ENCODE measurements around the gene SLC10A6. TPM values are rescaled to one million over a fixed set of nuclear protein-coding genes. Genes with fewer than 3 reads are reported as not detected.

SLC10A6 gene
- total RNA-seq, 2 donors from 2014 or later = not detected

- Mint-ChIP-seq H3K27me3 (peaks cover 10% of the 10 kb centered on the region), H3K9me3 (no peaks in the 10 kb centered on the region)
Measured at GRCh38 chr4:86833615-86834014, 15.6 kb downstream of the SLC10A6 start.

GRCh38 chr4:86831262-86832130, 17.7 kb downstream of the SLC10A6 start:
- H3K27ac Mint-ChIP-seq = no peak overlapping the region
- no peak for ATAC-seq (replicated peaks)
- no peak overlapping the region for H3K4me3 Mint-ChIP-seq
- H3K27me3 Mint-ChIP-seq = peaks cover 15% of the 10 kb centered on the region
- H3K9me3 Mint-ChIP-seq = no peaks in the 10 kb centered on the region
- H3K36me3 Mint-ChIP-seq (ENCODE audit: low read depth) = no peaks in the 10 kb centered on the region
- no peaks in the 10 kb centered on the region for H3K4me1 Mint-ChIP-seq

More at GRCh38 chr4:86833615-86834014, 15.6 kb downstream of the SLC10A6 start:
- H3K36me3 Mint-ChIP-seq (ENCODE audit: low read depth) = no peaks in the 10 kb centered on the region
- H3K4me1 Mint-ChIP-seq = no peaks in the 10 kb centered on the region
- H3K27ac Mint-ChIP-seq = no peak overlapping the region
- no peak for ATAC-seq (replicated peaks)
- H3K4me3 Mint-ChIP-seq = no peak overlapping the region

DNA sequence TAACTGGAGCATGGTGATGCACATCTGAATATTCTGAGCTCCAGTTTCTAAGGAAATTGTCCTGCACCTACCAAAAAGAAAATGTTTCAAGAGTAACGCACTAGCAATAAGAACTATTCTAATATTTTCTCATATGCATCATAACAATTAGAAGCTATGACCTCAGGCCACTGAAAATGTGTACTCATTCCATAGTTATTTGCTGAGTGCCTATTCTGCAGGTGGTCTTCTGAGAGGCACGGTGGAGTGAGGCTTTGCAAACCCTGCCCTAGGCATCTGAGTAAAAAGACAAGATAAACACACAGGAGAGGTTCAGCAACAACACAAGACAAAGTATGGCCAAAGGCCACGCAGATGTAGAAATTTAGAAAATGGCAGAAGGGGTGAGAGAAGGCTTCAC, 23.7 kb downstream of the SLC10A6 start:
- no peak overlapping the region for H3K4me3 Mint-ChIP-seq
- H3K27ac Mint-ChIP-seq = no peak overlapping the region
- H3K27me3 Mint-ChIP-seq = peaks cover 8% of the 10 kb centered on the region
- no peaks in the 10 kb centered on the region for H3K36me3 Mint-ChIP-seq (ENCODE audit: low read depth)
- no peaks in the 10 kb centered on the region for H3K9me3 Mint-ChIP-seq
- H3K4me1 Mint-ChIP-seq = no peaks in the 10 kb centered on the region
- ATAC-seq (replicated peaks) = no peak

DNA sequence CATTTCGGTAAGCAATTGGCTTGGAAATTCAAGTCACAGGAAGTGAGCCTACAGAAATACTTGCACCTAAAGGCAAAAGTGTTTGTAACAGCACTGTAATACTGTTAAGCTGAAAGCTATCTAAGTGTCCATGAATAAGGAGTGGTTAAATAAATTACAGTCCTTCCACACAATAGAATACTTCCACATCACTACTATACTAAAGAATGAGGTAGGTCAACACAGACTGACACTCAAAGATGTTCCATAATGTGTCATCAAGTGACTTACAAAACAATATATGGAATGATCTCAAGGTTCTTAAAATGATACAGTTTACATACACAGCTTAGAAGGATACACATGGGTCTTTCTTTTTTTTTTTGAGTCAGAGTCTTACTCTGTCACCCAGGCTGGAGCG, 27.0 kb downstream of the SLC10A6 start:
- Mint-ChIP-seq H3K27me3 (no peaks in the 10 kb centered on the region), H3K27ac (no peak overlapping the region), H3K4me3 (no peak overlapping the region), H3K4me1 (no peaks in the 10 kb centered on the region), H3K9me3 (no peaks in the 10 kb centered on the region), H3K36me3 (ENCODE audit: low read depth) (no peaks in the 10 kb centered on the region)
- ATAC-seq (replicated peaks) = peak; percentile 5

DNA sequence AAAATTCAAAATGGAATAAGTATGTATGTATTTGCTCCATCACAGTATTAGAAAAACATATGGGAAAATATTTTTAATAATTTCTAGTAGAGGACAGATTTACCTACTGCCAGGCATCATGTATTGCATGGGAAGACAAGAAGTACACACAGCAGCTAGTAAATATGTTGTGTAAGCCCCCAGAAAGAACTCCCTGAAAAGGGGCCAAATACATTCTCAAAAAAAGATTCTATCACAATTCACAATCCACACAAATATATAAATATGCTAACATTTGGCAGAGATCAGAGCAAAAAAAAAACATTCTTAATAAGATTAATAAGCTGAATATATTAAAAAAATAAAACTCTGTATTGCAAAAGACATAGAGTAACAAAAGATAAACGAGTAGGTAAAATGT, 28.0 kb downstream of the SLC10A6 start:
- no peaks in the 10 kb centered on the region for H3K9me3 Mint-ChIP-seq
- H3K4me3 Mint-ChIP-seq = no peak overlapping the region
- H3K36me3 Mint-ChIP-seq (ENCODE audit: low read depth) = peaks cover 4% of the 10 kb centered on the region
- H3K27me3 Mint-ChIP-seq = no peaks in the 10 kb centered on the region
- no peak for ATAC-seq (replicated peaks)
- H3K27ac Mint-ChIP-seq = no peak overlapping the region
- no peaks in the 10 kb centered on the region for H3K4me1 Mint-ChIP-seq

GRCh38 chr4:86819561-86819960, 29.6 kb downstream of the SLC10A6 start:
- no peak overlapping the region for H3K27ac Mint-ChIP-seq

GRCh38 chr4:86818841-86819240, 30.3 kb downstream of the SLC10A6 start:
- H3K36me3 Mint-ChIP-seq (ENCODE audit: low read depth) = peaks cover 25% of the 10 kb centered on the region
- H3K4me3 Mint-ChIP-seq = no peak overlapping the region
- H3K9me3 Mint-ChIP-seq = no peaks in the 10 kb centered on the region
- no peaks in the 10 kb centered on the region for H3K4me1 Mint-ChIP-seq
- ATAC-seq (replicated peaks) = no peak
- H3K27me3 Mint-ChIP-seq = no peaks in the 10 kb centered on the region
- H3K27ac Mint-ChIP-seq = no peak overlapping the region

More at GRCh38 chr4:86819561-86819960, 29.6 kb downstream of the SLC10A6 start:
- H3K36me3 Mint-ChIP-seq (ENCODE audit: low read depth) = peaks cover 18% of the 10 kb centered on the region
- ATAC-seq (replicated peaks) = no peak
- no peak overlapping the region for H3K4me3 Mint-ChIP-seq
- H3K4me1 Mint-ChIP-seq = no peaks in the 10 kb centered on the region
- H3K9me3 Mint-ChIP-seq = no peaks in the 10 kb centered on the region
- no peaks in the 10 kb centered on the region for H3K27me3 Mint-ChIP-seq

DNA sequence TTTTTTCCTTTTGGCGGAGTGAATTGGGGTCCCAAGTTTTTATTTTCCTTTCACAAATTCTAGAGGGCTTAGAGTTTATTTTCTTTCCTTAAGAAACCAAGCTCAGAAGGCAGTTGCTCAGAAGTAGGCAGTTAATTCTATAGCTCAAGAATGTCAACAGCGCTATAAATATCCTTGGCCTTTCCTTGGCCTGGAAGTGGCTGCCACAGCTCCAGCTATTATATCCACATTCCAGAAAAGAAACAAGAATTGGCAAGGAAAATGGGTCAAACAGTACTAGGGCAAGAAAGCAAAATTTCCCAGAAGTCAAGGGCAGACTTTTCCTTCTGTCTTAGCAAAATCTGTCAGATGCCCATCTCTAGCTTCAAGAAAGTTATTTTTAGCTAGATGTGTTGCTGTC, 31.0 kb downstream of the SLC10A6 start:
- H3K4me1 Mint-ChIP-seq = no peaks in the 10 kb centered on the region
- H3K9me3 Mint-ChIP-seq = no peaks in the 10 kb centered on the region
- H3K27me3 Mint-ChIP-seq = no peaks in the 10 kb centered on the region
- no peak overlapping the region for H3K27ac Mint-ChIP-seq
- no peak for ATAC-seq (replicated peaks)
- H3K36me3 Mint-ChIP-seq (ENCODE audit: low read depth) = peaks cover 32% of the 10 kb centered on the region
- H3K4me3 Mint-ChIP-seq = no peak overlapping the region

GRCh38 chr4:86816501-86817273, 32.5 kb downstream of the SLC10A6 start:
- Mint-ChIP-seq H3K9me3 (no peaks in the 10 kb centered on the region), H3K36me3 (ENCODE audit: low read depth) (peaks cover 47% of the 10 kb centered on the region), H3K4me3 (no peak overlapping the region), H3K27me3 (no peaks in the 10 kb centered on the region), H3K27ac (peak overlapping the region; percentile 9), H3K4me1 (no peaks in the 10 kb centered on the region)
- ATAC-seq (replicated peaks) = no peak

- H3K4me1 Mint-ChIP-seq = no peaks in the 10 kb centered on the region
- H3K4me3 Mint-ChIP-seq = no peak overlapping the region
- H3K36me3 Mint-ChIP-seq (ENCODE audit: low read depth) = peaks cover 57% of the 10 kb centered on the region
- no peak for ATAC-seq (replicated peaks)
- no peaks in the 10 kb centered on the region for H3K27me3 Mint-ChIP-seq
- no peak overlapping the region for H3K27ac Mint-ChIP-seq
- H3K9me3 Mint-ChIP-seq = no peaks in the 10 kb centered on the region
Measured at GRCh38 chr4:86815653-86816052, 33.5 kb downstream of the SLC10A6 start.

DNA sequence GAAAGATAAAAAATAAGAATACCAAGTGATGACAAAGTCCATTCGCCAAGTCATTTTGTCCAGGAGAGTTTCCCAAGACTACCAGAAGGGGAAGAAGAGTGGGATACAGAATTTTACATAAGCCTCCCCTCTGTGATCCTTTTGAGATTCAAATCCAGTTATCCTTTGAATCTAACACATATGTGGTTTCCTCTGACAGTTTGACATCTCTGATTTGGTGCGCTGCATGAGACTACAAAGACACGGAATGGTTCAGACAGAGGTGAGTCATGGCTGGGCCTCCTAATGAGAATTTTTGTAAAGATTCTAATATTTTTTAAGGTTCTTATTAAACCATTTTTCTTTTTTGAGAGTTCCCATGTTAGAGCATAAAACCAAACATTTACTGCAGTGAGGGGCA, 38.3 kb downstream of the SLC10A6 start:
- no peak for ATAC-seq (replicated peaks)
- Mint-ChIP-seq H3K4me3 (no peak overlapping the region), H3K27ac (no peak overlapping the region), H3K27me3 (no peaks in the 10 kb centered on the region), H3K4me1 (no peaks in the 10 kb centered on the region), H3K36me3 (ENCODE audit: low read depth) (peaks cover 88% of the 10 kb centered on the region), H3K9me3 (no peaks in the 10 kb centered on the region)

- ATAC-seq (replicated peaks) = no peak
- Mint-ChIP-seq H3K4me1 (no peaks in the 10 kb centered on the region), H3K27ac (no peak overlapping the region), H3K27me3 (no peaks in the 10 kb centered on the region), H3K36me3 (ENCODE audit: low read depth) (peaks cover 87% of the 10 kb centered on the region), H3K4me3 (no peak overlapping the region), H3K9me3 (no peaks in the 10 kb centered on the region)
Measured at GRCh38 chr4:86809809-86810208, 39.4 kb downstream of the SLC10A6 start.

DNA sequence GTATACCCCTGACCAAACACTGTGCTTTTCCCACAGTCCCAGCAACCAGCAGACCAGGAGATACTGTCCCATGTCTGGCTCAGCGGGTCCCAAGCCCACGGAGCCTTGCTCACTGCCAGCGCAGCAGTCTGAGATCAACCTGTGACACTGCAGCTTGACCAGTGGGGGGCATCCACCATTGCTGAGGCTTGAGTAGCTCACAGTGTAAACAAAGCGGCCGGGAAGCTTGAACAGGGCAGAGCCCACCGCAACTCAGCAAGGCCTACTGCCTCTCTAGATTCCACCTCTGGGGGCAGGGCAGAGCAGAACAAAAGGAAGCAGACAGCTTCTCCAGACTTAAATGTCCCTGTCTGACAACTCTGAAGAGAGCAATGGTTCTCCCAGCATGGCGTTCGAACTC, 58.1 kb downstream of the SLC10A6 start:
- Mint-ChIP-seq H3K27me3 (no peaks in the 10 kb centered on the region), H3K4me1 (no peaks in the 10 kb centered on the region), H3K36me3 (ENCODE audit: low read depth) (peaks cover 46% of the 10 kb centered on the region), H3K9me3 (no peaks in the 10 kb centered on the region), H3K4me3 (no peak overlapping the region), H3K27ac (no peak overlapping the region)
- ATAC-seq (replicated peaks) = no peak

- no peak overlapping the region for H3K27ac Mint-ChIP-seq
- no peak overlapping the region for H3K4me3 Mint-ChIP-seq
- peaks cover 68% of the 10 kb centered on the region for H3K36me3 Mint-ChIP-seq (ENCODE audit: low read depth)
- no peaks in the 10 kb centered on the region for H3K9me3 Mint-ChIP-seq
- no peaks in the 10 kb centered on the region for H3K27me3 Mint-ChIP-seq
- ATAC-seq (replicated peaks) = no peak
- no peaks in the 10 kb centered on the region for H3K4me1 Mint-ChIP-seq
Measured at GRCh38 chr4:86788826-86789225, 60.4 kb downstream of the SLC10A6 start.

- no peaks in the 10 kb centered on the region for H3K27me3 Mint-ChIP-seq
- no peak for ATAC-seq (replicated peaks)
- H3K27ac Mint-ChIP-seq = no peak overlapping the region
- H3K4me3 Mint-ChIP-seq = no peak overlapping the region
- H3K9me3 Mint-ChIP-seq = no peaks in the 10 kb centered on the region
- H3K36me3 Mint-ChIP-seq (ENCODE audit: low read depth) = peaks cover 52% of the 10 kb centered on the region
- H3K4me1 Mint-ChIP-seq = no peaks in the 10 kb centered on the region
Measured at GRCh38 chr4:86778175-86778574, 71.0 kb downstream of the SLC10A6 start.
